ENCODE data around the gene SLC26A4.

SLC26A4 gene

DNA sequence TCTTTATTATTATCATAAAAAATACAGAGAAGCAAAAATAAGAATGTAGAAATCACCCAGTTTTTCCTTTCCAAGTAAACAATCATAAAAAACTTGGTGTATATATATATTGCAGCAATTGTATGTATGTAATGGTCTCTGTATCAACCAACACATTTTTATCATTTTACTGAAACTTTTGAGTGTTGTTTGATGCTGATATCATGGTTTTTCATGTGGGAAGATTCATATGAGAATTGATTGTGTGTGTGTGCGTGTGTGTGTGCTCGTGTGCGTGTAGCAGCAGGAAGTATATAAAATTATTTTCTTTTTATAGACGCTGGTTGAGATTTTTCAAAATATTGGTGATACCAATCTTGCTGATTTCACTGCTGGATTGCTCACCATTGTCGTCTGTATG lies 22.3 kb downstream of the SLC26A4 start:
- Histone ChIP-seq H3K27ac (ENCODE audit: low read depth, low read length) (no peak overlapping the region), H3K4me3 (ENCODE audit: low read depth, low read length) (no peak overlapping the region), H3K27me3 (ENCODE audit: control insufficient read depth, insufficient read depth, low read length) (no peaks in the 10 kb centered on the region), H3K36me3 (ENCODE audit: control insufficient read depth, insufficient read depth, low read length) (no peaks in the 10 kb centered on the region), H3K9me3 (ENCODE audit: control insufficient read depth, insufficient read depth, low read length) (no peaks in the 10 kb centered on the region), H3K9ac (ENCODE audit: low read depth, low read length) (no peak overlapping the region), H3K4me1 (ENCODE audit: control insufficient read depth, insufficient read depth, low read length) (peaks cover 6% of the 10 kb centered on the region; the same call in 1 of the 2 replicates)

DNA sequence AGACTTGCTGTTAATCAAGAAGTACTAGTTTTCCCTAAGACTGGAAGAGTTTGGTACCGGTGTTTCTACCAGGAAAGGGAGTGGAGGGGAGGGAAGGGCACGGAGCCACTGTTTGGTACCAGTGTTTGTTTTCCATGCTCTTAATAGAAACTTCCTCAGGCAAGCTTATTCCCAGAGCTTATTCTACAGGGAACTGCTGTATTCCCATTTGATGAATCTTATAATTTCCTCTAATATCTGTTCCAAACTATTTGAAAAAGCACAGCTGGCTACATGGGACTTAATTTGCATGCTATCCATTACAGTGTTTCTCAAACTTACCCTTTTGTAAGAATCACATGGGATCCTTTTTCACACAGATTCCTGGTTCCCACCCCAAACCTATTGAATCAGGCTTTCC lies 23.7 kb downstream of the SLC26A4 start:
- Histone ChIP-seq H3K27ac (ENCODE audit: low read depth, low read length) (no peak overlapping the region), H3K4me1 (ENCODE audit: control insufficient read depth, insufficient read depth, low read length) (peaks cover 6% of the 10 kb centered on the region; the same call in 1 of the 2 replicates), H3K9me3 (ENCODE audit: control insufficient read depth, insufficient read depth, low read length) (no peaks in the 10 kb centered on the region), H3K27me3 (ENCODE audit: control insufficient read depth, insufficient read depth, low read length) (no peaks in the 10 kb centered on the region), H3K9ac (ENCODE audit: low read depth, low read length) (no peak overlapping the region), H3K4me3 (ENCODE audit: low read depth, low read length) (no peak overlapping the region), H3K36me3 (ENCODE audit: control insufficient read depth, insufficient read depth, low read length) (no peaks in the 10 kb centered on the region)

DNA sequence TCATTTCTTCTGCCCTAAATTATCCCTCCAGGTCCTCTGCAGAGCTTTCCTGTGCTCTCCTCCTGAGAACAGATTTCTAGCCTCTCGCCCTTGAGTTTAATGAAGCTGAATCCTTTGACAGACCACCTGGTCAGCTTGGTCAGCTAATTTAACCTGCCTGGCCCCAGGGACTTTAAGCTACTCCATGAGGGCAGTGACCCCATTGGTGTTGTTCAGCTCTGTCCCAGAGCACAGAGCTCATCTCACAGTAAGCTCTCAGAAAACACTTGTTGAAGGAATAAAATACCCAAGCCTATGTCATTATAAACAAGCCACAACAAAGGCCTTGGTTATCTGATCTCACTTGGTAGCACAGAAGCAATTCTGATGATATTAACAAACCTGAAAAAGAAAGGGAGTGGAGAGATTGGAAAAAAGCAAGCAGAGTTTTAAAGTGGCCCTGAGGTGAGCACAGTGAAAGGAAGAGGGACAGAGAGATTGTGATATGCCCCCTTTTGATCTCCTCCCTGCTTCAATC lies 24.4 kb downstream of the SLC26A4 start:
- H3K4me3 ChIP-seq (ENCODE audit: low read depth, low read length) = no peak overlapping the region
- H3K4me1 ChIP-seq (ENCODE audit: control insufficient read depth, insufficient read depth, low read length) = peaks cover 7% of the 10 kb centered on the region
- H3K27ac ChIP-seq (ENCODE audit: low read depth, low read length) = no peak overlapping the region
- H3K9me3 ChIP-seq (ENCODE audit: control insufficient read depth, insufficient read depth, low read length) = no peaks in the 10 kb centered on the region
- no peaks in the 10 kb centered on the region for H3K27me3 ChIP-seq (ENCODE audit: control insufficient read depth, insufficient read depth, low read length)
- H3K36me3 ChIP-seq (ENCODE audit: control insufficient read depth, insufficient read depth, low read length) = no peaks in the 10 kb centered on the region
- no peak overlapping the region for H3K9ac ChIP-seq (ENCODE audit: low read depth, low read length)

GRCh38 chr7:107686816-107687387 lies 26.3 kb downstream of the SLC26A4 start:
- Histone ChIP-seq H3K9me3 (ENCODE audit: control insufficient read depth, insufficient read depth, low read length) (no peaks in the 10 kb centered on the region), H3K27ac (ENCODE audit: low read depth, low read length) (no peak overlapping the region), H3K36me3 (ENCODE audit: control insufficient read depth, insufficient read depth, low read length) (no peaks in the 10 kb centered on the region), H3K4me1 (ENCODE audit: control insufficient read depth, insufficient read depth, low read length) (peaks cover 11% of the 10 kb centered on the region), H3K27me3 (ENCODE audit: control insufficient read depth, insufficient read depth, low read length) (no peaks in the 10 kb centered on the region), H3K4me3 (ENCODE audit: low read depth, low read length) (no peak overlapping the region), H3K9ac (ENCODE audit: low read depth, low read length) (no peak overlapping the region)

GRCh38 chr7:107687656-107688055 lies 27.0 kb downstream of the SLC26A4 start:
- Histone ChIP-seq H3K36me3 (ENCODE audit: control insufficient read depth, insufficient read depth, low read length) (no peaks in the 10 kb centered on the region), H3K9me3 (ENCODE audit: control insufficient read depth, insufficient read depth, low read length) (no peaks in the 10 kb centered on the region), H3K27ac (ENCODE audit: low read depth, low read length) (no peak overlapping the region)

GRCh38 chr7:107689553-107689952 lies 28.9 kb downstream of the SLC26A4 start:
- Histone ChIP-seq H3K36me3 (ENCODE audit: control insufficient read depth, insufficient read depth, low read length) (no peaks in the 10 kb centered on the region), H3K4me1 (ENCODE audit: control insufficient read depth, insufficient read depth, low read length) (peaks cover 21% of the 10 kb centered on the region), H3K4me3 (ENCODE audit: low read depth, low read length) (no peak overlapping the region), H3K9ac (ENCODE audit: low read depth, low read length) (no peak overlapping the region), H3K27me3 (ENCODE audit: control insufficient read depth, insufficient read depth, low read length) (no peaks in the 10 kb centered on the region), H3K9me3 (ENCODE audit: control insufficient read depth, insufficient read depth, low read length) (no peaks in the 10 kb centered on the region), H3K27ac (ENCODE audit: low read depth, low read length) (no peak overlapping the region)

More at GRCh38 chr7:107687656-107688055, 27.0 kb downstream of the SLC26A4 start:
- H3K27me3 ChIP-seq (ENCODE audit: control insufficient read depth, insufficient read depth, low read length) = no peaks in the 10 kb centered on the region
- no peak overlapping the region for H3K9ac ChIP-seq (ENCODE audit: low read depth, low read length)
- no peak overlapping the region for H3K4me3 ChIP-seq (ENCODE audit: low read depth, low read length)
- H3K4me1 ChIP-seq (ENCODE audit: control insufficient read depth, insufficient read depth, low read length) = peaks cover 11% of the 10 kb centered on the region

GRCh38 chr7:107690084-107690483 lies 29.5 kb downstream of the SLC26A4 start:
- Histone ChIP-seq H3K9me3 (ENCODE audit: control insufficient read depth, insufficient read depth, low read length) (no peaks in the 10 kb centered on the region), H3K9ac (ENCODE audit: low read depth, low read length) (no peak overlapping the region), H3K27ac (ENCODE audit: low read depth, low read length) (no peak overlapping the region), H3K36me3 (ENCODE audit: control insufficient read depth, insufficient read depth, low read length) (no peaks in the 10 kb centered on the region), H3K4me3 (ENCODE audit: low read depth, low read length) (no peak overlapping the region), H3K4me1 (ENCODE audit: control insufficient read depth, insufficient read depth, low read length) (peaks cover 26% of the 10 kb centered on the region), H3K27me3 (ENCODE audit: control insufficient read depth, insufficient read depth, low read length) (no peaks in the 10 kb centered on the region)

DNA sequence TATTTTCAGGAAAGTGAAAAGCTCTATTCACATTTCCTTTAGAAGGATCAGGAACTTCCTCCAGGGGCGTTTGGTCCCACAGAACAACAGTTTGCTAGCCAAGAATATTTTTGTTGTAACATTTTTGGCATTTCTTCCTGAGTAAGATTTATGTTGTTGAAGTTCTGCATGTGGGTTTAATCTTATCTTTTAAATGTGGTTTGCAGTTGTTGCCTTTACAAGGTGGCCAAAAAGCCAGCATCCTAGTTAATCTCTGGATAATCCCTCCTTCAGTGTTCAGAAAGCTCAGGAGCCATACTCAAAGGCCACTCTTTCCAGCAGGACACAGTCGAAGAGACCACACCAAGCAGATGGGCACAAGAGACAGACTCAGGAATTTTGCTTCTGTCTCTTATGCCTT lies 30.0 kb downstream of the SLC26A4 start:
- no peak overlapping the region for H3K9ac ChIP-seq (ENCODE audit: low read depth, low read length)
- peaks cover 27% of the 10 kb centered on the region for H3K4me1 ChIP-seq (ENCODE audit: control insufficient read depth, insufficient read depth, low read length)
- H3K36me3 ChIP-seq (ENCODE audit: control insufficient read depth, insufficient read depth, low read length) = no peaks in the 10 kb centered on the region
- H3K4me3 ChIP-seq (ENCODE audit: low read depth, low read length) = no peak overlapping the region
- H3K27me3 ChIP-seq (ENCODE audit: control insufficient read depth, insufficient read depth, low read length) = no peaks in the 10 kb centered on the region
- no peak overlapping the region for H3K27ac ChIP-seq (ENCODE audit: low read depth, low read length)
- H3K9me3 ChIP-seq (ENCODE audit: control insufficient read depth, insufficient read depth, low read length) = no peaks in the 10 kb centered on the region

- Histone ChIP-seq H3K4me1 (ENCODE audit: control insufficient read depth, insufficient read depth, low read length) (peaks cover 27% of the 10 kb centered on the region), H3K27me3 (ENCODE audit: control insufficient read depth, insufficient read depth, low read length) (no peaks in the 10 kb centered on the region), H3K36me3 (ENCODE audit: control insufficient read depth, insufficient read depth, low read length) (no peaks in the 10 kb centered on the region), H3K9ac (ENCODE audit: low read depth, low read length) (no peak overlapping the region), H3K4me3 (ENCODE audit: low read depth, low read length) (no peak overlapping the region), H3K9me3 (ENCODE audit: control insufficient read depth, insufficient read depth, low read length) (no peaks in the 10 kb centered on the region), H3K27ac (ENCODE audit: low read depth, low read length) (no peak overlapping the region)
Measured at GRCh38 chr7:107691716-107692115, 31.1 kb downstream of the SLC26A4 start.

- Histone ChIP-seq H3K4me1 (ENCODE audit: control insufficient read depth, insufficient read depth, low read length) (peaks cover 27% of the 10 kb centered on the region), H3K9ac (ENCODE audit: low read depth, low read length) (no peak overlapping the region), H3K27ac (ENCODE audit: low read depth, low read length) (no peak overlapping the region), H3K9me3 (ENCODE audit: control insufficient read depth, insufficient read depth, low read length) (no peaks in the 10 kb centered on the region), H3K36me3 (ENCODE audit: control insufficient read depth, insufficient read depth, low read length) (no peaks in the 10 kb centered on the region), H3K4me3 (ENCODE audit: low read depth, low read length) (no peak overlapping the region), H3K27me3 (ENCODE audit: control insufficient read depth, insufficient read depth, low read length) (no peaks in the 10 kb centered on the region)
Measured at GRCh38 chr7:107692501-107692900, 31.9 kb downstream of the SLC26A4 start.

GRCh38 chr7:107693396-107693795 lies 32.8 kb downstream of the SLC26A4 start:
- H3K27me3 ChIP-seq (ENCODE audit: control insufficient read depth, insufficient read depth, low read length) = no peaks in the 10 kb centered on the region
- H3K27ac ChIP-seq (ENCODE audit: low read depth, low read length) = no peak overlapping the region
- no peaks in the 10 kb centered on the region for H3K36me3 ChIP-seq (ENCODE audit: control insufficient read depth, insufficient read depth, low read length)
- H3K4me1 ChIP-seq (ENCODE audit: control insufficient read depth, insufficient read depth, low read length) = peaks cover 27% of the 10 kb centered on the region
- no peak overlapping the region for H3K9ac ChIP-seq (ENCODE audit: low read depth, low read length)
- H3K4me3 ChIP-seq (ENCODE audit: low read depth, low read length) = no peak overlapping the region
- no peaks in the 10 kb centered on the region for H3K9me3 ChIP-seq (ENCODE audit: control insufficient read depth, insufficient read depth, low read length)
